ENCODE results near the gene CENPF.

DNA sequence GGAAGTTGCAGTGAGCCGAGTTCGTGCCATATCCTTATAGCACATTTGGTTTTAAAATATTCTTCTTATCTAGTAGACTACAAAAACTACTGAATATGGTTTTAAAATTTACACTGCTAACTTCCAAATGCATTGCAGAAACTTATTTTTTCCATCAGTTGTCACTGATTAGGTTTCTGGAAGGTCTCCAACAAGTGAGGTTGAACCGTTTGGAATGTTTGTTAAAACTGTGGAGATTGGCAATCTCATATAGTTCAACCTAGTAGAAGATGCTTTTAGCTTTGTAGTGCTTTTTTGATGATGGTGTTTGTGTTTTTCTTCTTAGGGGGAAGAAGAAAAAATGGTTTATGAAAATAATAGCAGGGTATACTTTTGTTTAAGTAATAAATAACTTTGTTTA lies 12.9 kb downstream of the CENPF start:
- TF ChIP-seq CTCF (IDR thresholded peaks at IDR 0.05; ENCODE audit: low read depth, low read length, poor library complexity, severe bottlenecking) (no peak), EZH2phosphoT487 (IDR thresholded peaks at IDR 0.05; ENCODE audit: borderline replicate concordance, low read length) (no peak)
